Amniotic stem cell (primary cell): ENCODE measurements around the gene HMGXB4.

Source experiments
- DNase-seq: peaks from one replicate; lab custom pipeline; 2025; lab: John Stamatoyannopoulos, UW

The HMGXB4 gene

GRCh38 chr22:35310556-35311550 is 53.6 kb downstream of the HMGXB4 start:
- DNase-seq, result no peak

GRCh38 chr22:35311551-35311999 is 54.3 kb downstream of the HMGXB4 start:
- no peak for DNase-seq

GRCh38 chr22:35312198-35313059 is 55.1 kb downstream of the HMGXB4 start:
- no peak for DNase-seq

- DNase-seq, result peak; percentile 48
Observed at GRCh38 chr22:35313311-35314121, 56.2 kb downstream of the HMGXB4 start.

GRCh38 chr22:35314161-35314942 is 57.1 kb downstream of the HMGXB4 start:
- no peak for DNase-seq

- DNase-seq, result no peak
Observed at GRCh38 chr22:35315141-35315854, 58.0 kb downstream of the HMGXB4 start.

GRCh38 chr22:35315855-35316745 is 58.8 kb downstream of the HMGXB4 start:
- no peak for DNase-seq

GRCh38 chr22:35316751-35317150 is 59.5 kb downstream of the HMGXB4 start:
- no peak for DNase-seq

- no peak for DNase-seq
Observed at GRCh38 chr22:35317680-35318290, 60.5 kb downstream of the HMGXB4 start.

- no peak for DNase-seq
Observed at GRCh38 chr22:35318346-35319215, 61.3 kb downstream of the HMGXB4 start.

GRCh38 chr22:35319244-35319985 is 62.1 kb downstream of the HMGXB4 start:
- no peak for DNase-seq

- DNase-seq, result no peak
Observed at GRCh38 chr22:35322126-35322525, 64.8 kb downstream of the HMGXB4 start.

- DNase-seq, result no peak
Observed at GRCh38 chr22:35322893-35323292, 65.6 kb downstream of the HMGXB4 start.

GRCh38 chr22:35323305-35323704 is 66.0 kb downstream of the HMGXB4 start:
- no peak for DNase-seq

- no peak for DNase-seq
Observed at GRCh38 chr22:35324067-35324466, 66.8 kb downstream of the HMGXB4 start.

- DNase-seq, result no peak
Observed at GRCh38 chr22:35324762-35325161, 67.5 kb downstream of the HMGXB4 start.

- no peak for DNase-seq
Observed at GRCh38 chr22:35325209-35325608, 67.9 kb downstream of the HMGXB4 start.
